ENCODE results near the gene RHOF. TPM values are rescaled to one million over a fixed set of nuclear protein-coding genes. Genes with fewer than 3 reads are reported as not detected.

Gene RHOF
- total and polyA plus RNA-seq, 2 experiments from 2014 or later = 2.4 to 6.7 TPM

DNA sequence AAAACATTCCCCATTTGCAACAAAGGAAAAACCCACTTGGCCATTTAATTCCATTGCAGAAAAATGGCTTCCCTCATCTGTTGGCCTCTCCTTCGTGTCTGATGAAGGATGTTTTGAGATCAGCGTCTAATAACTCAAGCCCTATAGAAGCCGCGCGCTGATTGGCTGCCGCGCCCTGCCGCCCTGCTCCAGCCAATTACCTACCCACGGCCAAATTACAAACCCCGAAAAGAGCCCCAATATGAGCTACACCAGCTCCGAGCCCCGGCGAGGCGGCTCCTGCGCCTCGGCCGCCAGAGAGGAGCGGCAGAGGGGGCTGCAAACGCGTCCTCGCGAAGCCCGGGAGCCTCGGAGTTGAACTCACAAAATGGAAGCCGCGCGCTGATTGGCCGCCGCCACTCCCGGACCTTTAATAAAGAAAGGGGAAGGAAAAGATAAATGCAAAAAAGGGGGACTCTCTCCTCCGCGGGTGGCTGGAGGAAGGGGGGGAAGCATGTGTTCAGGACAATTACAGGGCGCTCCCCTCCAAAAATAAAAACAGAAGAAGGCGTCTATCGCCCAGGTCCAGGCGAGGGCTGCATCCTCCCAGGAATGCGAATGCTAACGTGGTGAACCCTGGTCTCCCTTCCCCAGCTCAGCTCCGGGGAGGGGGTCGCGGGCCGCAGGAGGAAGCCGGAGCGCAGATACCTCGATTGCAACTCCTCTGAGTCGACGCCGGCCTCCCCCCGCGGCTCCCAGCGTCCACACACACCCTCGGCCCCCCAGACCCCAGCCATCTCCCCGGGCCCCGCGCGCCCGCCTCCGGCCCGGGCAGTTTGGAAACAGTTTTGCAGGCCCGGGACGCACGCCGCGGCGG, 9.6 kb upstream of the RHOF start:
- H3K36me3 ChIP-seq (ENCODE audit: low read depth) = no peaks in the 10 kb centered on the region
- in situ Hi-C loops (cut with MboI) = no loop called here
- H3K4me1 ChIP-seq (ENCODE audit: insufficient read depth) = peaks cover 32% of the 10 kb centered on the region
- peak overlapping the region; percentile 98 for H3K4me2 ChIP-seq (ENCODE audit: unreplicated experiment)
- peaks cover 65% of the 10 kb centered on the region for H3K79me2 ChIP-seq (ENCODE audit: insufficient read depth)
- peak overlapping the region; percentile 99 for H3K9ac ChIP-seq
- peak overlapping the region; percentile 80 for H3K4me3 ChIP-seq
- WGBS, 2 experiments (ENCODE audit: low coverage in 1 of 2, low lambda C conversion rate in 2 of 2, missing lambda C conversion rate in 2 of 2) = 0 to 1% methylated on average over 34 to 65 of the region's 65 CpGs
- TF ChIP-seq EZH2phosphoT487 (IDR thresholded peaks at IDR 0.05; ENCODE audit: insufficient read depth, low read depth) (no peak), EZH2 (IDR thresholded peaks at IDR 0.05; ENCODE audit: insufficient read depth, poor library complexity, severe bottlenecking) (no peak)
- peak overlapping the region; percentile 99 for H3K27ac ChIP-seq
- peaks cover 28% of the 10 kb centered on the region for H3F3A ChIP-seq (ENCODE audit: insufficient read depth)
- no peaks in the 10 kb centered on the region for H4K20me1 ChIP-seq (ENCODE audit: insufficient read depth)
- H3K27me3 ChIP-seq (replicated peaks; ENCODE audit: insufficient read depth) = no peaks in the 10 kb centered on the region
- H3K9me3 ChIP-seq (ENCODE audit: low read depth) = no peaks in the 10 kb centered on the region
- DNase-seq = peak; percentile 93
- H2AFZ ChIP-seq = peak overlapping the region; percentile 80
- no peaks in the 10 kb centered on the region for H3K9me2 ChIP-seq (ENCODE audit: insufficient read depth)

DNA sequence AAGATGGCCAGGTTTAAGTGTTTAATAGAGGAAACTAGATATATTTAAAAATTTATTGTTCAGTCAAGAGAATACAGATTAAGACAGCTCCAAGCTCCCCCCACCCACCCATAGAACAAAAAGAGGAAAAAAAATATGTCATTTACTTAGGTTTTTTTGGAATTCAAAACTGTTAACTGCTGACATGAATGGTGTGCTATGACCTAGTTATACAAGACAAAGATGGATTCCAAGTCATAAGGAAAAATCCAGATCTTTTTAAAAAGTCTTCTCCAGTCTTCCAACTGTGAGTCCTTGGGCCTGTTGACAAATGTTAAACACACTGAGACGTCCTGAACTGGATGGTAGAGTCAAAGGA, 9.0 kb upstream of the RHOF start:
- Histone ChIP-seq H3K9ac (peak overlapping the region; percentile 99), H3F3A (ENCODE audit: insufficient read depth) (peaks cover 34% of the 10 kb centered on the region), H2AFZ (peak overlapping the region; percentile 80), H4K20me1 (ENCODE audit: insufficient read depth) (no peaks in the 10 kb centered on the region), H3K9me2 (ENCODE audit: insufficient read depth) (no peaks in the 10 kb centered on the region), H3K4me1 (ENCODE audit: insufficient read depth) (peaks cover 38% of the 10 kb centered on the region), H3K4me3 (peak overlapping the region; percentile 80), H3K36me3 (ENCODE audit: low read depth) (no peaks in the 10 kb centered on the region), H3K79me2 (ENCODE audit: insufficient read depth) (peaks cover 65% of the 10 kb centered on the region), H3K27ac (peak overlapping the region; percentile 99), H3K9me3 (ENCODE audit: low read depth) (no peaks in the 10 kb centered on the region), H3K4me2 (ENCODE audit: unreplicated experiment) (peak overlapping the region; percentile 98), H3K27me3 (replicated peaks; ENCODE audit: insufficient read depth) (no peaks in the 10 kb centered on the region)
- WGBS, 2 experiments (ENCODE audit: low coverage in 1 of 2, low lambda C conversion rate in 2 of 2, missing lambda C conversion rate in 2 of 2) = 0 to 6% methylated on average over 1 of the region's 1 CpG
- DNase-seq = no peak
- TF ChIP-seq EZH2phosphoT487 (IDR thresholded peaks at IDR 0.05; ENCODE audit: insufficient read depth, low read depth) = no peak
- TF ChIP-seq EZH2 (IDR thresholded peaks at IDR 0.05; ENCODE audit: insufficient read depth, poor library complexity, severe bottlenecking) = no peak
- in situ Hi-C loops (cut with MboI) = no loop called here

DNA sequence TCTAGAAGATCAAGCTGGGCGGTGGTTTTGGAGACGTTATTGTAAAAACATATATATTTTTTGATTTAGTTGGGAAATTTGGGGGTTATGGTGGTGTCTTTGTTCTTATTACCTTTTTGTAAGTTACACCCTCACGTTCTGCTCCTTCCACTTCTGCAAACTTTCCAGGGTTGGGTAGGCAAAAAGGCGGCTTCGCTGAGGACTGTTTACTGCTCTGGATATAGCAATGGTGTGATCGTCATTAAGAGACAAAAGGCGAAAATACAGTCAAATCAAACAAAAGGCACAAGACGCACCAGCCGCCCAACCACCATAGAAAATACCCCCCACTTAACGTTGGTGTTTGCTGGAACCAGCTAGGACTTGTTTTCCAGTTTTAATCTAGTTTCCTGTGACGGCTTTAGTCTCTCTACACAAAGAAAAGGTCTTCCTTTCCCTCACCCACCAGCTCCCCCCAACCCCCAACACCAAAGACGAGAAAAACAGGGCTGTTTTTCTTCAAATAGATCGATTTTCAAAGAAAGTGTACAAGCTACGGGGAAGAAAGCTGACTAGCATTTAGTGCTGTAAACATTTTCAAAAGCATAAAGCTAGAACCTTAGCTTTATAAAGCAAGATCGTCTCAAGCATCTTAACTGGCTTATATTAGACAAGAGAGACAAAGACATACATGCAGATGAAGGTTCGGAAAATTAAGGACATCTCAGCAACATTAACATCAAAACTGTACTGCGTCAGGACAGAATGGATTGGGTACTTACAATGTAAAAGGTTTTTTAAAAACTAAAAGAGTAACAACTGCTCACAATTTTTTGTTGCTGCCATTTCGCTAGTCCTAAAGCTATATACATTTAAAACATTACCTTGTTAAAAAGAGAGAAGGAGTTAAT, 8.4 kb upstream of the RHOF start:
- no peaks in the 10 kb centered on the region for H3K9me2 ChIP-seq (ENCODE audit: insufficient read depth)
- no peaks in the 10 kb centered on the region for H3K9me3 ChIP-seq (ENCODE audit: low read depth)
- H3K36me3 ChIP-seq (ENCODE audit: low read depth) = no peaks in the 10 kb centered on the region
- DNase-seq = peak; percentile 56
- H3K4me2 ChIP-seq (ENCODE audit: unreplicated experiment) = peak overlapping the region; percentile 98
- peaks cover 63% of the 10 kb centered on the region for H3K79me2 ChIP-seq (ENCODE audit: insufficient read depth)
- no peaks in the 10 kb centered on the region for H3K27me3 ChIP-seq (replicated peaks; ENCODE audit: insufficient read depth)
- peaks cover 34% of the 10 kb centered on the region for H3F3A ChIP-seq (ENCODE audit: insufficient read depth)
- peak overlapping the region; percentile 99 for H3K27ac ChIP-seq
- peak overlapping the region; percentile 80 for H3K4me3 ChIP-seq
- 0 out of 2 replicates have a peak overlapping the region, but pooled peaks have one; percentile 3 for H2AFZ ChIP-seq
- H4K20me1 ChIP-seq (ENCODE audit: insufficient read depth) = no peaks in the 10 kb centered on the region
- peaks cover 36% of the 10 kb centered on the region for H3K4me1 ChIP-seq (ENCODE audit: insufficient read depth)
- H3K9ac ChIP-seq = peak overlapping the region; percentile 99
- in situ Hi-C loops (cut with MboI) = no loop called here
- WGBS, 2 experiments (ENCODE audit: low coverage in 1 of 2, low lambda C conversion rate in 2 of 2, missing lambda C conversion rate in 2 of 2) = 1 to 2% methylated on average over 18 of the region's 18 CpGs
- no peak for TF ChIP-seq EZH2phosphoT487 (IDR thresholded peaks at IDR 0.05; ENCODE audit: insufficient read depth, low read depth)
- no peak for TF ChIP-seq EZH2 (IDR thresholded peaks at IDR 0.05; ENCODE audit: insufficient read depth, poor library complexity, severe bottlenecking)
